Sciatic nerve (tissue), 2 donors: ENCODE results near the gene GALNT1. TPM values are rescaled to one million over a fixed set of nuclear protein-coding genes. Genes with fewer than 3 reads are reported as not detected.

ENCODE experiments used
- ATAC-seq: fragments of 200-7000 bp; cut with Tn5 transposase; one replicate; pipeline ENCODE4 v1.9.1; 2020; ENCODE audit warnings: mild to moderate bottlenecking, moderate library complexity
- DNase-seq: peaks from one replicate; pipeline ENCODE4 v3.0.0-alpha.2; 2020; ENCODE audit warnings: low spot score
- intact Hi-C: fragments of 100-400 bp; cut with DNase I; formaldehyde crosslinking; loops from one replicate; pipeline ENCODE4 v1.14.2; 2022
- total RNA-seq: library from RNA; stranded (reverse); fragmentation: NEBNext Ultra II Directional; extraction: Animal tissue kit (Norgen Biotek cat#: 25700); gene quantifications from one replicate; pipeline ENCODE4 v1.2.1, GENCODE V29; 2021
- donor health status: DM: no; HTN: no; CAD: no.
- donor health status: DM: no; HTN: no; CAD: no.

GALNT1 gene
- total RNA-seq, 1 donor from 2014 or later: 64.9 TPM

GRCh38 chr18:35642802-35643201 lies 61.3 kb downstream of the GALNT1 start:
- ATAC-seq: no peak
- no peak for DNase-seq
- intact Hi-C loops: no loop called here

DNA sequence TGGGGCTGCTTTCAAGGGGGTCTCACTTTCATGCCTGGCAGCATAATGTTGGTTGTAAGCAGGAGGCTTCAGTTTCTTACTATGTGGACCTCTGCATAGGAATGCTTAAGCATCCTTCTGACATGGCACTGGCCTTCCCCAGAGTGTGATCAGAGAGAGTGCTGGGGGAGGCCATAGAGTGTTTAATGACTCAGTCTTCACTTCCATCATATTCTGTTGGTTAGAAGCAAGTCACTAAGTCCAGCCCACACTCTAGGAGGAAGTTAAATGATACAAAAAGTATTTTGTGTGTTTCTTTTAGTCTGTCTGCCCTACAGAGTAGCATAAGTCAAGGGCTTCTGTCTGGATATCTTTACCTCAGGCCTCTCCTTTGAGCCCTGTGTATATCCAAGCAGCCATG lies 64.9 kb downstream of the GALNT1 start:
- no peak for ATAC-seq
- no peak for DNase-seq
- intact Hi-C loops: no loop called here

- DNase-seq: no peak
- ATAC-seq: peak; percentile 36
These were observed 72.0 kb downstream of the GALNT1 start for GRCh38 chr18:35653392-35654135.

GRCh38 chr18:35658112-35658511 lies 76.6 kb downstream of the GALNT1 start:
- DNase-seq (no peak), ATAC-seq (no peak)
- intact Hi-C loops: no loop called here

More at GRCh38 chr18:35653392-35654135, 72.0 kb downstream of the GALNT1 start:
- intact Hi-C loops: no loop called here

DNA sequence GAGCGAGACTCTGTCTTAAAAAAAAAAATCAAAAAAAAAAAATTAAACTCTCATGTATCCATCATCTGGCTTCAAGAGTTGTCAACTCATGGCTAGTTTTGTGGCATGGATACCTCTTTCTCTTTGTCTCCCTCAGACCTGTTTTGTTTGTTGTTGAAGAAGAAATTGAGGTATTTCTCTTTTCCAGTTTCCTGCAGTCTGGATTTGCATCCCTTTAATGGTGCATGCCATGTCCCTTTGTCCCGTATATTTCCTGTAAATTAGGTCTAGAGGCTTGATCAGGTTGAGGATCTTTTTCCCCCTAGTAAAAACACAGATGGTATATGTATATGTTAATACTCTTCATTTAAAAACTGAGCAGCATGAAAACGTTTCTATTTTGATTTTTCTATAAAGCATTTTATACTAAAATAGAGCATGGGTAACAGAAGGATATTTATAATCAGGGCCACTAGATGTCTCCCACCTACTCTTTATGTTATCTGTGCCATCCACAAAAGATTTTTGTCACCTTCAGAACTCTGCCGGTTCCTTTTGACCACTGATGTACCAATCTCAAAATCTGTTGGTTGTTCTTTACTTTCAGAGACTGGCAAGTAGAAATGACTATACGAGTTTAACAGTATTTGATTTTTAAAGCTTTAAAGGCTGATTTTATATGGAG lies 80.1 kb downstream of the GALNT1 start:
- DNase-seq (no peak), ATAC-seq (no peak)
- intact Hi-C loops: no loop called here

DNA sequence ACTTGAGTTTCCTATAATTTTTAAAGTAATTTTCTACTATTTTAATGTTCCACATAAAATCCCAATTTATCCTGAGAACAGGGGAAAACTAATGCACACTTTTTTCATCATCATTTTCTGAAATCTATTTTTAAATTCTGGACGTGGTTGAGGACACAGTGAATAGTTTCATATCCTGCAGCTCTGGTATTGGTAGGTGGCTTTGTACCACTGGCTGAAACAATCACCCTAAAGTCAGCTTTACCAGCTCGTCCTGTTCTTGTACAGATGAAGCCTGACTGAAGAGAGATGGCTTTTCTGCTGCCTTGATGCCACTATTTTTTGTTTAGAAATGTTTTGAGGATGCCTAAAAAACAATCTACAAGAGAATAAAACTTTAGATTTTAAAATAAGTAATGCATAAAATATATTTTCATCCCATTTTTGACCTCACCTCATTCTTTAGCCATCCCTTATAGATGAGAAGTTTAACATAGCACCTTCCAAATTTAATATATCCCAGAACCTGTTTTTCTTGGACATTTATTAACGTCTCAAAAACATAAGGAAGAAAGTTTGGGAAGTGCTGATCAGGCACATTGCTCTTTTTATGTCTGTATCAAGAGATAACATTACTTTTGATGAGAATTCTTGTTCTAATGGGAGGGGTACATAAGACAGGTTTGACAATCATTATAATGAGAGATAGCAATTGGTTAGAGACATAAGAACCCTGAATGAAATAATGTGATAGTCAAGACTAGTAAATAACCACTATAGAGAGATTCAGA lies 80.9 kb downstream of the GALNT1 start:
- DNase-seq (no peak), ATAC-seq (no peak)
- intact Hi-C loops: no loop called here

DNA sequence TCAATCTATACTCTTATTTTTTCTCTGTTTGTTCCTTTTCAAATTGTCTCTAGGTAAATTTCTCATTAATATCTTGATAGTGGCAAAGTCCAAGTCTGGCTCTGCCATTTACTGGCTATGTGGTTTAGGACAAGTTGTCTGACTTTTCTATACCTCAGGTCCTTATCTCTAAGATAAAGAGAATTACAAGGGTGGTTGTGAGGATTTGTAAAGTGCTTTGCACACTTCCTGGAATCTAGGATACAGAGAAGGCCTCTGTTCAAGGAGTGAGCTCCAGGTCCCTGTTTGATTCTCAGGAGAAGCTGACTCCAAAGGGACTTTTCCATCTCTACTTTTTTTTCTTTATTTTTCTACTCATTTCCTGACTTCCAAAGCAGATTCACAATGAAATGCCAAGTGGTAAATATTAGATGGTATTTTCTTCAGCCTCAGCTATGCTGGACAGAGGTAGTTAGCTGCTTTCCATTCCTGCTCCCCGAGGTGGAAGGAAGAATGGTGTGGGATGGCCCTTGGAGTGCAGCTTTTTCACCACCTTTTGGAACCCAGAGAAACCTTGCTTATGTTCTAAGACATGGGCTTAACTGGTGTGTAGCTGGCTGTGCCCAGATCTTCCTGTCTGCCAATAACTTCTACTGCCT lies 90.5 kb downstream of the GALNT1 start:
- ATAC-seq: no peak
- intact Hi-C loops: no loop called here
- DNase-seq: no peak

- ATAC-seq: no peak
- intact Hi-C loops: no loop called here
- no peak for DNase-seq
These were observed 91.4 kb downstream of the GALNT1 start for GRCh38 chr18:35672897-35673296.

GRCh38 chr18:35673682-35674081 lies 92.1 kb downstream of the GALNT1 start:
- intact Hi-C loops: no loop called here
- DNase-seq (no peak), ATAC-seq (no peak)

GRCh38 chr18:35680139-35680551 lies 98.6 kb downstream of the GALNT1 start:
- ATAC-seq (no peak), DNase-seq (no peak)
- intact Hi-C loops: no loop called here

GRCh38 chr18:35682281-35682867 lies 100.8 kb downstream of the GALNT1 start:
- intact Hi-C loops: no loop called here
- DNase-seq: no peak
- no peak for ATAC-seq

GRCh38 chr18:35683021-35683420 lies 101.5 kb downstream of the GALNT1 start:
- intact Hi-C loops: no loop called here
- no peak for ATAC-seq
- no peak for DNase-seq

DNA sequence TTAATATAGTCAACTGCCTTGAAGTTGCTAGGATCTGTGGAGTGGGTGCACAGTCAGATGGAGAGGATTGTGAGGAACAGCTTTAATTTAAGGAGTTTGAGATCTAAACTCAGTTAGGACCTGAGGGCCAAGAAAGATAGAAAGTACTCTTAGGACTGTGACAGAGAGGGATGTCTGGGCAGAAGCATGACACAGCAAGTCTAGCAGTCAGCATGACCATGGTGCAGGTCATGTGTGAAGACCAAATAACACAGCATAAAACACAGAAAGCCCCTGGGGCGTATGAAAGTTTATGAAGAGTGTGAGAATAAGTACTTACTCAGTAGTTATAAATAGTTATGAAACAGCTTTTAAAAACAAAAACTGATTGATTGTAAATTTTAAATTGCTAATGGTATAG lies 107.2 kb downstream of the GALNT1 start:
- no peak for ATAC-seq

GRCh38 chr18:35689728-35690127 lies 108.2 kb downstream of the GALNT1 start:
- intact Hi-C loops: no loop called here
- no peak for DNase-seq
- no peak for ATAC-seq

More for the DNA sequence above, 107.2 kb downstream of the GALNT1 start:
- DNase-seq: no peak
- intact Hi-C loops: no loop called here

- DNase-seq (no peak), ATAC-seq (no peak)
- intact Hi-C loops: no loop called here
These were observed 110.1 kb downstream of the GALNT1 start for GRCh38 chr18:35691625-35692024.

DNA sequence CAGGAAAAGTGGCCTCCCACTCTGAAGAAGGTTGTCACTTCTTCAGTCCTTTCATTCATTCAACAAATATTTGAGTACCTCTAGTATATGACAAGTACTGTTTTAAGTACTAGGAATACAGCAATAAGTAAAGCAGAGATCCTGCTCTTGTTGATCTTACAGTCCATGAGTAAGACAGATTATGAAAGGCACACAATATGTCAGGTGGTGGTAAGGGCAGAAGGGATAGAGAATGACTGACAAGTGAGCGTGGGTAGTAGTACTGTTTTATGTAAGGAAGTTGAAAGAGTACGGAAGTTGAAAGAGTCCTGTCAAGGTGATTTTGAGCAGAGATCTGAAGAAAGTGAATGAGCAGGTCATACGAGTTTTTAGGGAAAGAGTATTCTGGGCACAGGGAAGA lies 111.3 kb downstream of the GALNT1 start:
- intact Hi-C loops: no loop called here
- no peak for ATAC-seq

DNA sequence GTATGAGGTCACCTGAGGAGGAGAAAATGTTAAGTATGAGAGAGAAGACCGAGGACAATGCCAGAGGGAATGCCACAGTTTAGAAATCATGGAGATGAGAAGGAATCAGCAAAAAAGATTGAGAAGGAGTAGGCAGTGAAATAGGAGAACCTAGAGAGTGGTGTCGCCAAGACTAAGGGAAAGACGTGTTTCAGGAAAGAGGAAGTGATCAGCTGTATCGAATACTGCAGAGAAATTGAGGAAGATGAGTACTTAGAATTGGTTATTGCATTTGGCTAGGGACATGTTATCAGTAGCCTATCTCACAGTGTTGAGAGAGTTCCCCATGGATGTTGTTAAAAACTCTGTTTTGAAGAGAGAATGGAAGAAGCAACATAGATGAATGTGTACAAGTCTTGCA lies 112.3 kb downstream of the GALNT1 start:
- intact Hi-C loops: no loop called here
- no peak for DNase-seq
- no peak for ATAC-seq

More for the DNA sequence above, 111.3 kb downstream of the GALNT1 start:
- no peak for DNase-seq

DNA sequence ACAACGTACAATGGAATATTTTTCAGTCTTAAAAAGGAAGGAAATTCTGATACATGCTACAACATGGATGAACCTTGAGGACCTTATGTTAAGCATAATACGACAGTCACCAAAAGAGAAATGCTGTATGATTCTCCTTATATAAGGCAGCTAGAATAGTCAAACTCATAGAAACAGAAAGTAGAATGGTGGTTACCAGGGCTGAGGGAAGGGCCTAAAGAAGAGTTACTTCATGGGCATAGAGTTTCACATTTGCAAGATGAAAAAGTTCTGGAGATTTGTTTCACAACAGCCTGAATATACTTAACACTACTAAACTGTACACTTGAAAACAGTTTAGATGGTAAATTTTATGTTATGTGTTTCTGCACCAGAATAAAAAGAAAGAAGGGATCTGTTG lies 113.3 kb downstream of the GALNT1 start:
- intact Hi-C loops: no loop called here
- ATAC-seq (no peak), DNase-seq (no peak)

- ATAC-seq (no peak), DNase-seq (no peak)
- intact Hi-C loops: no loop called here
These were observed 113.8 kb downstream of the GALNT1 start for GRCh38 chr18:35695384-35695783.
